Right cardiac atrium (tissue), 5 donors: ENCODE results near the gene BCL7A. TPM values are rescaled to one million over a fixed set of nuclear protein-coding genes. Genes with fewer than 3 reads are reported as not detected.
"Not testable (repeated sequence)": the region's sequence is repeated elsewhere in the genome, so short reads cannot be mapped to it uniquely, and the experiment has no call there.

Experiments
- ATAC-seq, 2 donors: fragments of 200-7000 bp; cut with Tn5 transposase; one replicate each; pipeline versions ENCODE4 v1.8.0 to v1.9.1; 2020; ENCODE audit warnings: moderate library complexity in 2 of 2, mild to moderate bottlenecking in 1 of 2
- DNase-seq, 3 donors: peaks; one replicate each; pipeline ENCODE4 v3.0.0-alpha.2; 2020
- H3K27ac ChIP-seq: one replicate; pipeline ENCODE4 v1.5.1; 2013; ENCODE audit warnings: mild to moderate bottlenecking, low read length, control low read depth, moderate library complexity
- H3K27me3 ChIP-seq: one replicate; pipeline ENCODE4 v1.6.1; 2013; ENCODE audit not compliant: control insufficient read depth, insufficient read depth
- H3K4me1 ChIP-seq: one replicate; pipeline ENCODE4 v1.6.1; 2013; ENCODE audit warnings: low read length; ENCODE audit not compliant: control insufficient read depth, insufficient read depth
- H3K4me3 ChIP-seq: one replicate; pipeline ENCODE4 v1.5.1; 2013; ENCODE audit warnings: low read length, control low read depth
- H3K9me3 ChIP-seq: one replicate; pipeline ENCODE4 v1.6.1; 2013; ENCODE audit warnings: low read length; ENCODE audit not compliant: control insufficient read depth
- WGBS: extraction: QIAGEN DNeasy Blood & Tissue Kit; methylation state at CpG from one replicate; pipeline ENCODE4 v1.1.7; 2013; 5-methylcytosine and 5-hydroxymethylcytosine counted together
- intact Hi-C, 4 donors: fragments of 100-400 bp; cut with DNase I; formaldehyde crosslinking; loops; one replicate each; pipeline versions ENCODE4 v1.11.0 to v1.14.0; 2022 to 2023
- polyA plus RNA-seq: library from polyadenylated mRNA; stranded (reverse); fragments of 200-250 nt; gene quantifications from one replicate; pipeline ENCODE4 v1.2.3, GENCODE V29; 2013
- total RNA-seq, 4 donors: library from RNA; stranded (reverse); fragmentation: NEBNext Ultra II Directional; extraction: Animal tissue kit (Norgen Biotek cat#: 25700); gene quantifications; one replicate each; pipeline ENCODE4 v1.2.1, GENCODE V29; 2021
- donor health status: healthy with polysubstance abuse.
- donor health status: DM: no; HTN: yes; CAD: no.
- donor health status: DM: no; HTN: no; CAD: no.
- donor health status: DM: no; HTN: yes; CAD: no; lungs with severe emphysema.
- donor health status: DM: yes; HTN: yes; CAD: no.

The BCL7A gene
- total and polyA plus RNA-seq, 5 donors, result 6.7 to 13.2 (median 11.6) TPM

GRCh38 chr12:122028905-122029560 is 7.3 kb downstream of the BCL7A start:
- H3K9me3 ChIP-seq, result no peaks in the 10 kb centered on the region
- 84% methylated on average over 23 of the region's 23 CpGs for WGBS
- intact Hi-C loops, result no loop called here

GRCh38 chr12:122029620-122030423 is 8.1 kb downstream of the BCL7A start:
- Histone ChIP-seq H3K27me3 (no peaks in the 10 kb centered on the region), H3K9me3 (no peaks in the 10 kb centered on the region), H3K4me3 (no peak overlapping the region), H3K27ac (peak overlapping the region; percentile 55), H3K4me1 (peaks cover 6% of the 10 kb centered on the region)
- intact Hi-C loops, result no loop called here
- 71% methylated on average over 28 of the region's 28 CpGs for WGBS
- DNase-seq (peak in 2 of 3 donors; percentile 57 to 73), ATAC-seq (peak; percentile 50 to 76)

More at GRCh38 chr12:122028905-122029560, 7.3 kb downstream of the BCL7A start:
- ATAC-seq (peak in 1 of 2 donors; percentile 4), DNase-seq (peak in 1 of 3 donors; percentile 45)
- H3K27me3 ChIP-seq, result no peaks in the 10 kb centered on the region
- H3K4me3 ChIP-seq, result no peak overlapping the region
- H3K4me1 ChIP-seq, result peaks cover 8% of the 10 kb centered on the region
- no peak overlapping the region for H3K27ac ChIP-seq

- peaks cover 6% of the 10 kb centered on the region for H3K4me1 ChIP-seq
- no peak overlapping the region for H3K27ac ChIP-seq
These were observed 8.8 kb downstream of the BCL7A start for GRCh38 chr12:122030424-122031035.

GRCh38 chr12:122031342-122032216 is 9.9 kb downstream of the BCL7A start:
- Histone ChIP-seq H3K9me3 (no peaks in the 10 kb centered on the region), H3K27ac (no peak overlapping the region), H3K27me3 (no peaks in the 10 kb centered on the region), H3K4me3 (no peak overlapping the region), H3K4me1 (peaks cover 6% of the 10 kb centered on the region)
- peak; percentile 40 to 44 for ATAC-seq
- intact Hi-C loops, result no loop called here
- DNase-seq, result peak; percentile 40 to 82 (median 80)
- 66% methylated on average over 21 of the region's 21 CpGs for WGBS

More at GRCh38 chr12:122030424-122031035, 8.8 kb downstream of the BCL7A start:
- no peaks in the 10 kb centered on the region for H3K27me3 ChIP-seq
- ATAC-seq, result no peak
- WGBS, result 91% methylated on average over 13 of the region's 13 CpGs
- no peak overlapping the region for H3K4me3 ChIP-seq
- H3K9me3 ChIP-seq, result no peaks in the 10 kb centered on the region
- DNase-seq, result peak in 1 of 3 donors; percentile 37
- intact Hi-C loops, result no loop called here

GRCh38 chr12:122032580-122032979 is 10.9 kb downstream of the BCL7A start:
- WGBS, result 89% methylated on average over 11 of the region's 11 CpGs
- DNase-seq, result no peak
- no peak for ATAC-seq
- no peak overlapping the region for H3K4me3 ChIP-seq
- intact Hi-C loops, result no loop called here
- H3K9me3 ChIP-seq, result no peaks in the 10 kb centered on the region
- H3K4me1 ChIP-seq, result peaks cover 6% of the 10 kb centered on the region
- no peak overlapping the region for H3K27ac ChIP-seq
- H3K27me3 ChIP-seq, result no peaks in the 10 kb centered on the region

GRCh38 chr12:122035292-122035691 is 13.6 kb downstream of the BCL7A start:
- Histone ChIP-seq H3K27me3 (no peaks in the 10 kb centered on the region), H3K9me3 (no peaks in the 10 kb centered on the region), H3K27ac (no peak overlapping the region), H3K4me3 (no peak overlapping the region), H3K4me1 (no peaks in the 10 kb centered on the region)
- intact Hi-C loops, result no loop called here
- peak in 1 of 3 donors; percentile 42 for DNase-seq
- no peak for ATAC-seq
- 90% methylated on average over 8 of the region's 8 CpGs for WGBS

- no peaks in the 10 kb centered on the region for H3K9me3 ChIP-seq
- no peaks in the 10 kb centered on the region for H3K27me3 ChIP-seq
- intact Hi-C loops, result no loop called here
- H3K4me1 ChIP-seq, result no peaks in the 10 kb centered on the region
- DNase-seq (no peak), ATAC-seq (no peak)
- H3K27ac ChIP-seq, result no peak overlapping the region
- 91% methylated on average over 6 of the region's 6 CpGs for WGBS
- H3K4me3 ChIP-seq, result no peak overlapping the region
These were observed 14.5 kb downstream of the BCL7A start for GRCh38 chr12:122036153-122036552.

GRCh38 chr12:122040579-122041386 is 19.1 kb downstream of the BCL7A start:
- H3K27me3 ChIP-seq, result no peaks in the 10 kb centered on the region
- H3K4me3 ChIP-seq, result no peak overlapping the region
- intact Hi-C loops, result no loop called here
- H3K27ac ChIP-seq, result no peak overlapping the region
- 84% methylated on average over 21 of the region's 21 CpGs for WGBS
- ATAC-seq (peak in 1 of 2 donors; percentile 51), DNase-seq (peak in 2 of 3 donors; percentile 24 to 29)
- no peaks in the 10 kb centered on the region for H3K4me1 ChIP-seq
- H3K9me3 ChIP-seq, result no peaks in the 10 kb centered on the region

- peak in 1 of 3 donors; percentile 7 for DNase-seq
- H3K27me3 ChIP-seq, H3K9me3 ChIP-seq, intact Hi-C loops, H3K4me1 ChIP-seq, ATAC-seq, H3K4me3 ChIP-seq, H3K27ac ChIP-seq: not testable (repeated sequence)
- 93% methylated on average over 3 of the region's 3 CpGs for WGBS
These were observed 19.8 kb downstream of the BCL7A start for GRCh38 chr12:122041458-122041857.

GRCh38 chr12:122042910-122043309 is 21.2 kb downstream of the BCL7A start:
- ATAC-seq (no peak), DNase-seq (peak in 1 of 3 donors; percentile 11)
- H3K4me3 ChIP-seq, result no peak overlapping the region
- 87% methylated on average over 11 of the region's 11 CpGs for WGBS
- no peaks in the 10 kb centered on the region for H3K9me3 ChIP-seq
- H3K4me1 ChIP-seq, result no peaks in the 10 kb centered on the region
- no peaks in the 10 kb centered on the region for H3K27me3 ChIP-seq
- intact Hi-C loops, result no loop called here
- H3K27ac ChIP-seq, result no peak overlapping the region
